HEK293 (cell line): ENCODE measurements around the gene COPG1.

Experiments
- CTCF ChIA-PET: fragments of 350-600 bp; formaldehyde crosslinking; extraction: SDS; loops from one replicate; lab custom pipeline; 2021; ENCODE audit warnings: antibody characterized with exemption; lab: Yijun Ruan, JAX
- POLR2A ChIA-PET: fragments of 300-600 bp; formaldehyde crosslinking; extraction: SDS; loops from one replicate; lab custom pipeline; 2020; ENCODE audit warnings: antibody characterized with exemption, inconsistent platforms; lab: Yijun Ruan, JAX
- H3K27ac ChIP-seq: fragments of 200-500 bp; sonication (Bioruptor generic); 2 replicates; pipeline ENCODE4 v1.5.1; 2014; ENCODE audit warnings: low read depth, low read length, control low read depth, inconsistent platforms; ENCODE audit errors: extremely low read depth
- H3K36me3 ChIP-seq, 2 experiments: fragments of 200-500 bp in 1 of 2; sonication (Bioruptor generic) in 1 of 2; 1 replicate in 1 of 2; 2 replicates in 1 of 2; pipeline ENCODE4 v1.5.1; 2014 to 2017; ENCODE audit warnings: inconsistent platforms in 2 of 2, low read length in 2 of 2; ENCODE audit not compliant: control insufficient read depth in 2 of 2, insufficient read depth in 1 of 2
- H3K4me1 ChIP-seq: fragments of 200-500 bp; sonication (Bioruptor generic); 2 replicates; pipeline ENCODE4 v1.5.1; 2014; ENCODE audit warnings: mild to moderate bottlenecking, low read length, inconsistent platforms; ENCODE audit not compliant: control insufficient read depth, insufficient read depth
- H3K4me3 ChIP-seq: 2 replicates; pipeline ENCODE4 v1.5.1; 2011; ENCODE audit warnings: low read depth, mild to moderate bottlenecking, control low read depth, low read length, moderate library complexity
- H3K9me3 ChIP-seq: fragments of 200-500 bp; sonication (Bioruptor generic); 2 replicates; pipeline ENCODE4 v1.5.1; 2014; ENCODE audit warnings: low read depth, low read length, inconsistent platforms; ENCODE audit not compliant: control insufficient read depth, insufficient read depth
- EGR2 ChIP-seq: fragments of 450-650 bp; formaldehyde crosslinking; IDR thresholded peaks from 2 replicates; pipeline ENCODE4 v1.5.1; 2016; ENCODE audit warnings: low read depth, missing biosample characterization, missing genetic modification characterization
- KLF9 ChIP-seq: fragments of 450-650 bp; formaldehyde crosslinking; IDR thresholded peaks from 2 replicates; pipeline ENCODE4 v1.5.1; 2016; ENCODE audit warnings: missing biosample characterization, missing genetic modification characterization, low read depth
- PATZ1 ChIP-seq: fragments of 450-650 bp; formaldehyde crosslinking; IDR thresholded peaks from 2 replicates; pipeline ENCODE4 v1.5.1; 2016; ENCODE audit warnings: missing biosample characterization, missing genetic modification characterization
- SP2 ChIP-seq: fragments of 450-650 bp; formaldehyde crosslinking; IDR thresholded peaks from 2 replicates; pipeline ENCODE4 v1.5.1; 2016; ENCODE audit warnings: missing biosample characterization, missing genetic modification characterization
- SP3 ChIP-seq: fragments of 450-650 bp; formaldehyde crosslinking; IDR thresholded peaks from 2 replicates; pipeline ENCODE4 v1.5.1; 2016; ENCODE audit warnings: missing biosample characterization, missing genetic modification characterization
- TRIM28 ChIP-seq: IDR thresholded peaks from 2 replicates; pipeline ENCODE4 v1.6.1; 2011; ENCODE audit warnings: low read length, control low read depth, borderline replicate concordance
- ZBTB26 ChIP-seq: fragments of 450-650 bp; formaldehyde crosslinking; optimal IDR thresholded peaks from 2 replicates; pipeline ENCODE3; 2016; ENCODE audit warnings: missing biosample characterization, mild to moderate bottlenecking, missing genetic modification characterization
- ZBTB8A ChIP-seq: fragments of 450-650 bp; formaldehyde crosslinking; IDR thresholded peaks from 2 replicates; pipeline ENCODE4 v1.5.1; 2016; ENCODE audit warnings: missing biosample characterization, missing genetic modification characterization
- ZFP3 ChIP-seq: fragments of 450-650 bp; formaldehyde crosslinking; IDR thresholded peaks from 2 replicates; pipeline ENCODE4 v1.5.1; 2016; ENCODE audit warnings: low read depth, missing biosample characterization, missing genetic modification characterization
- ZNF10 ChIP-seq: fragments of 450-650 bp; formaldehyde crosslinking; IDR thresholded peaks from 2 replicates; pipeline ENCODE4 v1.5.1; 2017; ENCODE audit warnings: missing biosample characterization, missing genetic modification characterization
- ZNF133 ChIP-seq: fragments of 450-650 bp; formaldehyde crosslinking; IDR thresholded peaks from 2 replicates; pipeline ENCODE4 v1.5.1; 2016; ENCODE audit warnings: missing biosample characterization, missing genetic modification characterization
- ZNF335 ChIP-seq: fragments of 450-650 bp; formaldehyde crosslinking; conservative IDR thresholded peaks from 2 replicates; pipeline ENCODE4 v1.5.1; 2016; ENCODE audit warnings: missing biosample characterization, missing genetic modification characterization
- ZNF341 ChIP-seq: fragments of 450-650 bp; formaldehyde crosslinking; IDR thresholded peaks from 2 replicates; pipeline ENCODE4; 2016; ENCODE audit warnings: low read depth, missing biosample characterization, missing genetic modification characterization
- ZNF350 ChIP-seq: fragments of 450-650 bp; formaldehyde crosslinking; IDR thresholded peaks from 2 replicates; pipeline ENCODE4 v1.5.0; 2017; ENCODE audit warnings: missing biosample characterization, mild to moderate bottlenecking, missing genetic modification characterization
- ZNF529 ChIP-seq: fragments of 450-650 bp; formaldehyde crosslinking; IDR thresholded peaks from 2 replicates; pipeline ENCODE4 v1.5.1; 2017; ENCODE audit warnings: missing genetic modification characterization, missing biosample characterization; ENCODE audit not compliant: insufficient replicate concordance
- ZNF623 ChIP-seq: fragments of 450-650 bp; formaldehyde crosslinking; IDR thresholded peaks from 2 replicates; pipeline ENCODE4 v1.5.1; 2016; ENCODE audit warnings: missing biosample characterization, missing genetic modification characterization
- ZNF692 ChIP-seq: fragments of 450-650 bp; formaldehyde crosslinking; IDR thresholded peaks from 2 replicates; pipeline ENCODE4 v1.5.1; 2016; ENCODE audit warnings: missing biosample characterization, missing genetic modification characterization
- ZSCAN30 ChIP-seq: fragments of 450-650 bp; IDR thresholded peaks from 2 replicates; pipeline ENCODE4 v1.5.1; 2018; ENCODE audit warnings: missing biosample characterization, mild to moderate bottlenecking, missing genetic modification characterization, moderate library complexity
- TF ChIP-seq, protein P1 (sequence below): IDR thresholded peaks from 2 replicates; pipeline ENCODE4 v1.6.1; 2011; ENCODE audit warnings: mild to moderate bottlenecking, low read depth, low read length, borderline replicate concordance
- TF ChIP-seq, protein P2 (sequence below): fragments of 450-650 bp; formaldehyde crosslinking; IDR thresholded peaks from 2 replicates; pipeline ENCODE4 v1.5.1; 2016; ENCODE audit warnings: missing biosample characterization, missing genetic modification characterization
- TF ChIP-seq, protein P3 (sequence below): fragments of 450-650 bp; formaldehyde crosslinking; IDR thresholded peaks from 2 replicates; pipeline ENCODE4 v1.5.1; 2016; ENCODE audit warnings: missing biosample characterization, missing genetic modification characterization

Gene COPG1

DNA sequence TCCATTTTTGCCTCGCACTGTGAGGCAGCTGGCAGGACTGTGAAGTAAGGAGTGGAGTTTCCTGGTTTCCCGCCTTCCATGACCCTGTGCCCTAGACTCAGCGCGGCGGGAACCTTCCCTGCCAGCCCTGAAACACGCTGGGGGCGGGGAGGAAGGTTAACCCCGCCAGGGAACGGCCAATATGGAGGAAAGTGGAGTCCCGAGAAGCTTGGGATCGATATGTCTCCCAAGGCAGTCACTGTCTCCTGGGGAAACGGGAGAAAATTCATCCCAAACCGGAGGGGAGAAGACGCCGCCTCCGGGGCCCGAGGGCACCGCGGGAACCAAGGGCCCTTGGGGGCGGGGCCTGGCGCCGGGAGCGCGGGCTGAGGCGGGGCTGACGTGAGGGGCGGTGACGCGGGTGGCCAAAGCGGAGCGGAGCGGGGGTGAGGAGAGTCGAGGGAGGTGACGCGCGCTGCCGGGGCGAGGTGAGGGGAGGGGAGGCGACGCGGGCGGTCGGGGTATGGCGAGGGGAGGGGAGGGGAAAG is 29.1 kb downstream of the COPG1 start, which contains the start of gene HMCES (continued):
- peak; percentile 84 for TF ChIP-seq PATZ1 (tag by site-specific recombination)

- Histone ChIP-seq H3K36me3 (peaks cover 12 to 64% of the 10 kb centered on the region in 2 experiments), H3K4me3 (peak overlapping the region; percentile 83), H3K27ac (peak overlapping the region; percentile 91), H3K9me3 (no peaks in the 10 kb centered on the region), H3K4me1 (peaks cover 4% of the 10 kb centered on the region)
- CTCF ChIA-PET: interaction anchor here (0.6 kb wide), 2 partner anchors 67 to 160 kb away, joined by 3 read pairs; no protein-coding TSS in a partner anchor
- POLR2A ChIA-PET: interaction anchor here (0.6 to 3.5 kb wide), 7 partner anchors 18 to 632 kb away, joined by 3 to 42 read pairs (median 3); a partner anchor contains a TSS
- TF ChIP-seq ZBTB8A (peak; percentile 30), ZSCAN30 (tag by site-specific recombination) (0 out of 2 replicates have a peak, but pooled peaks have one; percentile 29), EGR2 (tag by site-specific recombination) (0 out of 2 replicates have a peak, but pooled peaks have one; percentile 9), ZNF341 (tag by site-specific recombination) (peak; percentile 90), TRIM28 (no peak), ZNF133 (tag by site-specific recombination) (no peak), ZNF350 (no peak), ZNF692 (tag by site-specific recombination) (no peak), ZNF529 (tag by site-specific recombination) (no peak), SP3 (tag by site-specific recombination) (peak; percentile 6; the same call in 1 of the 2 replicates), KLF9 (tag by site-specific recombination) (0 out of 2 replicates have a peak, but pooled peaks have one; percentile 16), SP2 (tag by site-specific recombination) (peak; percentile 68), ZNF10 (peak; percentile 50; the same call in 1 of the 2 replicates), ZFP3 (tag by site-specific recombination) (no peak), ZNF623 (tag by site-specific recombination) (no peak), ZNF335 (tag by site-specific recombination) (peak; percentile 93), ZBTB26 (tag by site-specific recombination) (peak; percentile 34)
- TF ChIP-seq, protein P1, sequence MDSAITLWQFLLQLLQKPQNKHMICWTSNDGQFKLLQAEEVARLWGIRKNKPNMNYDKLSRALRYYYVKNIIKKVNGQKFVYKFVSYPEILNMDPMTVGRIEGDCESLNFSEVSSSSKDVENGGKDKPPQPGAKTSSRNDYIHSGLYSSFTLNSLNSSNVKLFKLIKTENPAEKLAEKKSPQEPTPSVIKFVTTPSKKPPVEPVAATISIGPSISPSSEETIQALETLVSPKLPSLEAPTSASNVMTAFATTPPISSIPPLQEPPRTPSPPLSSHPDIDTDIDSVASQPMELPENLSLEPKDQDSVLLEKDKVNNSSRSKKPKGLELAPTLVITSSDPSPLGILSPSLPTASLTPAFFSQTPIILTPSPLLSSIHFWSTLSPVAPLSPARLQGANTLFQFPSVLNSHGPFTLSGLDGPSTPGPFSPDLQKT: no peak
- TF ChIP-seq, protein P2, sequence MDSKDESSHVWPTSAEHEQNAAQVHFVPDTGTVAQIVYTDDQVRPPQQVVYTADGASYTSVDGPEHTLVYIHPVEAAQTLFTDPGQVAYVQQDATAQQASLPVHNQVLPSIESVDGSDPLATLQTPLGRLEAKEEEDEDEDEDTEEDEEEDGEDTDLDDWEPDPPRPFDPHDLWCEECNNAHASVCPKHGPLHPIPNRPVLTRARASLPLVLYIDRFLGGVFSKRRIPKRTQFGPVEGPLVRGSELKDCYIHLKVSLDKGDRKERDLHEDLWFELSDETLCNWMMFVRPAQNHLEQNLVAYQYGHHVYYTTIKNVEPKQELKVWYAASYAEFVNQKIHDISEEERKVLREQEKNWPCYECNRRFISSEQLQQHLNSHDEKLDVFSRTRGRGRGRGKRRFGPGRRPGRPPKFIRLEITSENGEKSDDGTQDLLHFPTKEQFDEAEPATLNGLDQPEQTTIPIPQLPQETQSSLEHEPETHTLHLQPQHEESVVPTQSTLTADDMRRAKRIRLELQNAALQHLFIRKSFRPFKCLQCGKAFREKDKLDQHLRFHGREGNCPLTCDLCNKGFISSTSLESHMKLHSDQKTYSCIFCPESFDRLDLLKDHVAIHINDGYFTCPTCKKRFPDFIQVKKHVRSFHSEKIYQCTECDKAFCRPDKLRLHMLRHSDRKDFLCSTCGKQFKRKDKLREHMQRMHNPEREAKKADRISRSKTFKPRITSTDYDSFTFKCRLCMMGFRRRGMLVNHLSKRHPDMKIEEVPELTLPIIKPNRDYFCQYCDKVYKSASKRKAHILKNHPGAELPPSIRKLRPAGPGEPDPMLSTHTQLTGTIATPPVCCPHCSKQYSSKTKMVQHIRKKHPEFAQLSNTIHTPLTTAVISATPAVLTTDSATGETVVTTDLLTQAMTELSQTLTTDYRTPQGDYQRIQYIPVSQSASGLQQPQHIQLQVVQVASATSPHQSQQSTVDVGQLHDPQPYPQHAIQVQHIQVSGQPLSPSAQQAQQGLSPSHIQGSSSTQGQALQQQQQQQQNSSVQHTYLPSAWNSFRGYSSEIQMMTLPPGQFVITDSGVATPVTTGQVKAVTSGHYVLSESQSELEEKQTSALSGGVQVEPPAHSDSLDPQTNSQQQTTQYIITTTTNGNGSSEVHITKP (tag by site-specific recombination): peak; percentile 8; the same call in 1 of the 2 replicates
- TF ChIP-seq, protein P3, sequence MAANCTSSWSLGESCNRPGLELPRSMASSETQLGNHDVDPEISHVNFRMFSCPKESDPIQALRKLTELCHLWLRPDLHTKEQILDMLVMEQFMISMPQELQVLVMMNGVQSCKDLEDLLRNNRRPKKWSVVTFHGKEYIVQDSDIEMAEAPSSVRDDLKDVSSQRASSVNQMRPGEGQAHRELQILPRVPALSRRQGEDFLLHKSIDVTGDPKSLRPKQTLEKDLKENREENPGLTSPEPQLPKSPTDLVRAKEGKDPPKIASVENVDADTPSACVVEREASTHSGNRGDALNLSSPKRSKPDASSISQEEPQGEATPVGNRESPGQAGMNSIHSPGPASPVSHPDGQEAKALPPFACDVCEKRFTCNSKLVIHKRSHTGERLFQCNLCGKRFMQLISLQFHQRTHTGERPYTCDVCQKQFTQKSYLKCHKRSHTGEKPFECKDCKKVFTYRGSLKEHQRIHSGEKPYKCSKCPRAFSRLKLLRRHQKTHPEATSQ: 0 out of 2 replicates have a peak, but pooled peaks have one; percentile 5
These were observed 29.8 kb downstream of the COPG1 start for GRCh38 chr3:129278966-129279906.
